NCI-H146 treated with DMSO at 0.1 percent for 48 hours (cell line): Measurements from ENCODE around the gene MIER2.
"Not testable (repeated sequence)": the region's sequence is repeated elsewhere in the genome, so short reads cannot be mapped to it uniquely, and the experiment has no call there.

ENCODE experiments used
- DNase-seq: peaks from one replicate; lab custom pipeline; 2025; ENCODE audit not compliant: unreplicated experiment; lab: John Stamatoyannopoulos, UW

Gene MIER2

DNA sequence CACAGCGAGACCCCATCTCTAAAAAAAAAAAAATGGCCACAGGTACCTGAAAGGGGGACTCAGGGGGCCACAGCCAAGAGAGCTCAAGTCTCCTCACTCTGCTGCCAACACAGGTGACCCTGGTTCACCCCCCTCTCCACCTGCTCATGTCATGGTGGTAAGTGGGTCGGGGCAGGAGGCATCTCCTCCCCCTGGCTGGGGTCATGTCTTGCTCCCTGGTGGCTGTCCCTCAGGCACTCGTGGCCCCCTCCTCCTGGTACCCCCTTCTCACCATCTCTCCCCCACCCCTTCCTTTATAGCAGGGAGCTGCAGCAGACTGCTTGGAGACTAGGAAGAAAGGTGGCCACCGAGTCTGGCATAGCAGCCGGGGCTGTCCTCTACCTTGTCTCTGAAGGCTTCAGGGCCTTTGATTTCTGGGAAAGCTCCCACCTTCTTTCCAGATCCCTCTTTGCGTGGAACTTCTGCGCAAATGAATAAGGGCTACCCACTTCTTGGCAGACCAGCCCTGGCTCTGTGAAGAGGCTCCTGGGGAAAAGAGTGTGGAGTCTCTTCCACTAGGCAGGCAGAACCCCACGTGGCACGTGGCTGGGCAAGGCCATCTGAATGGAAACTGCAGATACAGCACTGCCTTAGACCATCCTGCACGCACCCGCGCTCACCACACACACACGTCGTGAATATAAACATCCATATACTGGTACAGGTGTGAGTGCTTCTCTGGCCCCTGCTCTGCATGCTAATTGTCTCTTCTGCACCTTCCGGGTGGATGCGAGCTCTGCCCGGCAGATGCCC, 20.1 kb upstream of the MIER2 start:
- no peak for DNase-seq

DNA sequence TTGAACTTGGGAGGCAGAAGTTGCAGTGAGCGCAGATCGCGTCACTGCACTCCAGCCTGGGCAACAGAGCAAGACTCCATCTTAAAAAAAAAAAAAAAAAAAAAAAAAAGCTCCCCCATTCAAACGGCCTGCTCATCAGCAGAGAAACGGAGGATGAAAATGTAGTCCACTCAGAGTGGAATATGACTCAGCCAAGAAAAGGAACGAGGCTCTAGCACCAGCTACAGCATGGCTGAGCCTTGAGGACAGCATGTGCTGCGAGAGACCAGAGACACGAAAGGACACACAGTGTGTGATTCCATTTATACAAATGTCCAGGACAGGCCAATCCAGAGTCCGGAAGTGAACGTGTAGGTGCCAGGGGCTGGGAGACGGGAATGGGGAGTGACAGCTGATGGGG, 18.1 kb upstream of the MIER2 start:
- DNase-seq = no peak

DNA sequence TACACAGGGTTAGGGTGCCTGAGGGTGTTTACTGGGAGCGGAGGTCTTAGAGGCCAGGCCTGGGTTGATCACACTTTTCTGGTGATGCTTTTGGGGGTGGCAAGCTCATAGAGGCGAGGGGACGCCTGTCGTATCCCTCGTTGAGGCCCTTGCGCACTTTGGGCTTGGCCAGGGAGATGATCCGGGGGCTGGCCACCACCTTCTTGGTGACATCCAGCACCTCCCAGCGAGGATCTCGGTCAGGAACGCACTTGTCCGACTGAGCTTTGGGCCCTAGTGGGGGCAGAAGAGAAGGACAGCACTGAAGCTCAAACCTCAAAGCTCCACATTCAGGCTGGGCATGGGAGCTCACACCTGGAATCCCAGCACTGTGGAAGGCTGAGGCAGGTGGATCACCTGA, 17.6 kb upstream of the MIER2 start:
- DNase-seq = no peak

DNA sequence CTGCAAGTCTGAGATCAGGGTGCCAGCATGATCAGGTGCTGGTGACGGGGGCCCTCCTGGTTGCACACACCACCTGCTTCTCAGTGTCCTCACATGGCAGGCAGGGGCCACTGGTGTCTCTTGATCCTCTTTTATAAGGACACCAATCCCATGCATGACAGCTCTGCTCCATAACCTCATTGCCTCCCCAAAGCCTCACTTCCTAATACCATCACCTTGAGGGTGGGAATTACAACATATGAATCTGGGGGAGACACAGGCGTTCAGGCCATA, 15.0 kb upstream of the MIER2 start:
- DNase-seq = no peak

DNA sequence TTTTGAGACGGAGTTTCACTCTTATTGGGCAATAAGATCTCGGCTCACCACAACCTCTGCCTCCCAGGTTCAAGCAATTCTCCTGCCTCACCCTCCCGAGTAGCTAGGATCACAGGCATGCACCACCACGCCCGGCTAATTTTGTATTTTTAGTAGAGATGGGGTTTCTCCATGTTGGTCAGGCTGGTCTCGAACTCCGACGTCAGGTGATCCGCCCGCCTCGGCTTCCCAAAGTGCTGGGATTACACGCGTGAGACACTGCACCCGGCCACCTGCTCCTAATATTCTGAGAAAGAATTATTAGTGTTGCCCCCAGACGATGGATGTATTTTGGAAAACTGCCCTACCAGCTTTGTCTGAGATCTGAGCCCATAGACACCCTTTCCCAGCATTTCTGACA, 10.9 kb upstream of the MIER2 start:
- not testable (repeated sequence) for DNase-seq

DNA sequence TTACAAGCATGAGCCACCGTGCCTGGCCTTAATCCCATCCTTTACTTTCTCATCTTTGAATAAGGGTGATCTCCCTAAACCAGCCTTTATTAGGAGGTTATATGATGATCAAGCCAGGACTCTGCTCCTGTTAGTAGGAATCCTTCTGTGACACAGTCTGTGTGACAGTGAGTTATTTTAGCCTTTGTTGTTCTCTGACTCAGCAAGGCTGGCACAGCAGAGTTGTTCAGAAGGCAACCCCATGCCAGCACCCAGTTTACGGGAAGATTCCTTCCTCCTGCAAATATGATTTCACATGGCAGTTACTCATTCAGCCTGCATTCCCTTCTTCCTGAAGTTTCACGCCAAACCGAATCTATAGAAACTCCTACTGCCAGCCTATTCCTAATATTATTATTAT, 10.5 kb upstream of the MIER2 start:
- no peak for DNase-seq

DNA sequence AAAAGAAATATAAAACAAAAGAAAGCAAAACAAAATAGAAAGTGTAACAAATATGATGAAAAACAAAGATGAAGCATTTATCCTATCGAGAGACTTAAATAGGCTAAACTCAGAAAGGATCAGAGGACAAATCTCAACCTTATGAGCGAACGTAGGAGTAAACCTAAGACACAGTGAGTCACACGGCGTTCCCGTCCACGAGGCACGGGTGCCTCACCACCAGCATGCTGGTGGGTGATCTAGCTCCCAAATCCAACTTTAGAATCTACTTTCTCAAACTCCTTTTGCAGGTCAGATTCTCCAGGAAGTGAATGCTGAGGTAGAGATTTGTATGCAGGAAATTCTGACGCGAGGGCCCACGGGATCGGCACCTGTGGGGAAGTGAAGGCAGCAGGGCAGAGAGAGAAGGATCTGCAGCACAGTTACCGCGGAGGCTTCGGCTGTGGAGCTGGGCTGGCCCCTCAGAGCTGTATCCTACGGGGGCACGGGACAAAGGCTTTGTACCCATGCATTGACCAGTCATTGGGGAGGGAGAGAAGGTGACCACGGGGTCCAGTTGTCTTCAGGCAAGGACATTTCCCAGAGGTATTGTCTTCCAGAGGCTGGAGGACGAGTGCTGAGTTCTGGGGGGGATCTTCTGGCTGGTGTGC, 7.5 kb upstream of the MIER2 start:
- no peak for DNase-seq

DNA sequence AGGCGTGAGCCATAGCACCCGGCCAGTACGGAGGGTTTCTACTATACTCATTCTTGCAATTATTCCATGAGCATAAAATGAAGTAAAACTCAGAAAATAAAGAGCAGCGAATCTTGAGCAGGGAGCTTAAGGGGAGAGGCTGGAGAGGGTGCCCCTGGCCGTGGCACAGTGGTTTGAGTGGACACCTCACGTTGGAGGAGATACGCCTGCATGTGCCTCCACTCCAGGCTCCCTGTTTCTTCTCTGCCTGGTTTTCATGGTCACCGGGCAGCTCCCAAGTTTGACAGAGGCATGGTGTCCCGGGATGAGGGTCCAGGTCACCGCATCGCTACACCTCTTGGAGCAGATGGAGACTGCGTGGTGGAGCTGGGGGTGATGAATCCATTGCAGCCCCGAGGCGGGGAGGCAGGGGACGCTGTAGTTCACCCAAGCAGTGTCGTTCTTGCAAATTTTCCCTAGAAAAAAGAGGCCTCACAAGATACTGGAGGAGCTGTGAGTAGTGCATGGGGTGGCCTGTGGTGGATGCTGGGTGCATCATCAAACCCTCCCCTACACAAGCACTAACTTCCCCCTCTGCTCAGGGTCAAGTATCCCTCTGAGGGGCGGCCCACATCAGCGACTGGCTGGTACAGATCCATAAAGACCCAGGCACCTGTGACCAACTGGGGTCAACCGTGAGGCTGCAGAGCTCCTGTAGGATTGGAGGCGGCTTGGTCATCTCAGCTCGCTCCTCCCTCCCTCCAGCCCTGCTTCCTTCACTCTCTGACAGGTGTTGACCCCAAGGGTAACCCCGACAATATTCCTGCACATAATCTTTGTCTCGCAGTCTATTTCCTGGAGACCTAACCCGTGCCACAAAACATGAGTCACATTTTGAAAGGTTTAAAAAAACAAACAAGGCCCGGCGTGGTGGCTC, 3.6 kb upstream of the MIER2 start:
- DNase-seq = no peak

DNA sequence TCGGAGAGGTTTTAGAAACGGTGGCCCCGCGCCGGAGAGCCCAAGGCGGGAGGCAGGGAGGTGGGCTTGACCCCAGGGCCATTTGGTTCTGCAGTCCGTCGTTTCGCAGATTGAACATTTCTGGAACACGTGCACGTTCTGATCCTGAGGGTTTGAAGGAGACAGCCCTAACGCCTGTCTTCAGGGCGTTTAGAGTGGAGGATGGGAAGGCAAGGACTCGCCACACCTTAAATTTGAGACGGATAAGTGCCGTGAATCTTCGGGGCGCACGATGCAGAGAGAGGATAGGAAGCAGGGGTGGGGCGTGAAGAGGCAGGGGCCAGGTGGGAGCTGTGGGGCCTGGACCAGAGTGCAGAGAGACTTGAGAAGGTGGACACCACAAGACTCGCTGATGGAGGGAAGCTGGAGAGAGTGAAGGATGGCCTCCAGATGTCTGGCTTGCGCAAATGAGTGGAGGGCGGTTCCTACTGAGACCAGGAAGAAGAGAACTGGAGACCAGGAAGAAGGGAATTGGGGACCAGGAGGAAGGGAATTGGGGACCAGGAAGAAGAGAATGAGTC, 804 bp upstream of the MIER2 start:
- no peak for DNase-seq

DNA sequence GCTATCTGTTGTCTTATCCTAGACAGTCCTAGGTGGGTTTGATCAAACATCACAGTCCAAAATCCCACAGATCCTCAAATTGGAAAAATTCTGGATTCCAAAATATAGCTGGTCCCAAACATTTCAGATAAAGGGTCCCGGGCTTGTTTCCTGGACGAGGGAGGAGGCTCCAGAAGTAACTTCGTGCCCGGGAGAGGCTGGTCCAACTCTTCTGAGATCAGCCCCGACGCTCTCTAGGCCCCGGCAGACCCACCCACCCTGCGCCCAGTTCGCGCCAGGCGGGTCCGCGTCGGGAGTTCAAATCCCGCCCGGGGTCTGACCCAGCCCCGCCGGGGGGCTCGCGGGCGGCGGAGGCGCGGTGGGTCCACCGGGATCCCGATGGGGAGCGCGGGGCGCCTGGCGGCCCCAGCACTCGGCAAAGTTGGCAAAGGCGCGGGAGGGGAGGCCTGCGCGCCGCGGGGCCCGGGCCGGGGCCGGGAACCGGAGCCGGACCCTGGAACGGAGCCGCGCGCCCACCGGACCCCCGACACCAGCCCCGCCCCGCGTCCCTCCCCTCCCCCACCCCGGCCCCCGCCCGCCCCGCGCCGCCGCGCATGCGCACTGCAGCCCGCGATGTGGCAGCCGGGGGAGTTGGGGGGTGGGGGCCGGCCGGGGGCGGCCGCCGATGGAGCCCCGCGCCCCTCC, 513 bp downstream of the MIER2 start:
- no peak for DNase-seq

DNA sequence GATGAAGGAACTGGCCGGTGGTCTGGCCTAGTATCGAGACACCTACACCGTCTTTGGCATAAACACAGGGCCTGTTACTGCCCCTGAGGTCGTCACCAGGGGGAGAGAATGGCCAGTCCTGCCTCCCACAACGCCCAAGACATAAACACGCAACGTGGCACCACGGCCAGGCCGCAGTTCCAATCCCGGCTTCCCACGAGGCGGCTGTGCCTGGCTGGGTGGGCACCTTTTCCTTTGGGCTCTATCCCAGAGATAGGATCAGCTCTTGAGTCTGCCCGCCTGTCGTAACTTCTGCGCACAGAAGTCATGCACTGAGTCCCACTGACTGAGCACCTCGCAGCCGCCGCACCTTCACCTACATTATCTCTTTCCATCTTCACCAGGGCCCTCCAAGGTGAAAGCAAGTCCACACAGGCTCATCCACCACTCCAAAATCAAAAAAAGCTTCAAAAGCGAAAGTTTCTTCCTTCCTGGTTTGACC, 1.1 kb downstream of the MIER2 start:
- DNase-seq = no peak

DNA sequence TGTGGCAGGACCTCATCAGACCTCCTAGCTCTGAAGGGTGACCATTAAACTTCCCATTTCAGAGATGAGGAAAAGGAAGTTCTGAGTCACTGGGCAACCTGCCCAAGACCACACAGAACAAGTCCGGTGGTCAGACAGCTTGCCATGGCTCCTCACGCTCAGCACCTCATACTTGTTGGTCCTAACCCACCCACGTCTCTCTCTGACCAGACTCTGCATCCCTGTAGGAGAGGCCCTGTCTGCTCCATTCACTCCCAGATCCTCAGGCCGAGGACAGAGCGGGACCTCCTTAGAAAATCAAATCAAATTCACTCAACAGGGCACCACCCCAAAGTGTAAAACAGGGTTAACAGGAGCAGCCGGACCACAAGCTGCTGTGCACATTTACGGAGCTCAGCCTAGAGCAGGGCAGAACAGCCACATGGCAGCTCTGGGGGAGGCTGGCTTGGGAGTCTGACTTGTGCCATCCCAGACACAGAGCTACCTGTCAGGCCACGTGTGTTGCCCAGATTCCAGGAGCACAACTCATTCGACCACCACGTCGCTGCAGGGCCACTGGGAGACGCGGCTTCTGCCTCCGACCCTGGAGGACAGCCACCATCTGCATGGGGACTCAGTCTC, 1.7 kb downstream of the MIER2 start:
- no peak for DNase-seq

DNA sequence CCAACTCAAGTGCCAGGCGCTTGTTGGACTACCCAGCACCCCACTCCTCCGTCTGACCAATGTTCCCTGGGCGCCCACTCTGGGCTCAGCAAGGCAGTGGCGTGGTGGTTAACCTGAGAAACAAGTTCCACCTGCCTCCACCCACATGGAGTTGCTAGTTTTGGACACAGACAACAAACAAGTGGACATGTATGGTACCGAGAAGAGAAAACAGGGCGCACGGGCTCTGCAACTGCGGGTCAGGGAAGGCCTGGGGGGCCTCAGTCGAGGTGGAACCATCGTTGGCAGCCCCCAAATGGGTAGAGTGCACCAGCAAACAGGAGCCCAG, 2.5 kb downstream of the MIER2 start:
- DNase-seq = no peak

DNA sequence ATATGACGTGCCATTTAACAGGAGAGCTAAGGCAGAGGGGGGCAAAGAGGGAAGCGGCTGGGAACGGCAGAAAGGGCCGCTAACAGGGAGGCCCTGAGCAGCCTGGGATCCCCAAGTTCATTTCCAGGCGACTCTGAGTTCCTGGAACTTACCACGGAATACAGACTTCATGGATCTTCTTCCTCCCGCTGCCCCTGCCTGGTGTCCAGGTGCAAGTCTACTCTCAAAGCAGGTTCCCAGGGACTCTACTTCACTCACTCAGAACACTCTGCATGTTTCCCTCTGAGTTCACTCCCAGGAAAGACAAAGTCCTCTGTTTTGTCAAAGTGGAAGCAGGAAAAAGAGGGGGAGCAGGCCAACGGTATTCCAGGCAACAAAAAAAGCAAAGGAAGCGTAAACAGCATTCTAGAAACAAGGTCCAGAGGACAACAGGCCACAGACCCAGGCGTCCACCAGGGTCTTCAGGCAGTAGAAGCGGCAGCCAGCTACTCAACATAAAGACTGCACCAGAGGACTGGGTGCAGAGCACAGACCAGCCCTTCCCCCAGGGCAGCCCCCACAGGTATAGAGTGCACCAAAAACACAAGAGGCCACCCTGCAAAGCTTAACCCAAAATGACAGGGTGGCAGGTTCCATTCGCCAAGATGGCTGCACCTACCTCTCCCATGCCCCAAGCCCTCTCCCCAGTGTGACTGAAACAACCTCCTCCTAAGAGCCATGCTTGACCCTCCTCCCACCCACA, 3.0 kb downstream of the MIER2 start:
- DNase-seq = no peak

DNA sequence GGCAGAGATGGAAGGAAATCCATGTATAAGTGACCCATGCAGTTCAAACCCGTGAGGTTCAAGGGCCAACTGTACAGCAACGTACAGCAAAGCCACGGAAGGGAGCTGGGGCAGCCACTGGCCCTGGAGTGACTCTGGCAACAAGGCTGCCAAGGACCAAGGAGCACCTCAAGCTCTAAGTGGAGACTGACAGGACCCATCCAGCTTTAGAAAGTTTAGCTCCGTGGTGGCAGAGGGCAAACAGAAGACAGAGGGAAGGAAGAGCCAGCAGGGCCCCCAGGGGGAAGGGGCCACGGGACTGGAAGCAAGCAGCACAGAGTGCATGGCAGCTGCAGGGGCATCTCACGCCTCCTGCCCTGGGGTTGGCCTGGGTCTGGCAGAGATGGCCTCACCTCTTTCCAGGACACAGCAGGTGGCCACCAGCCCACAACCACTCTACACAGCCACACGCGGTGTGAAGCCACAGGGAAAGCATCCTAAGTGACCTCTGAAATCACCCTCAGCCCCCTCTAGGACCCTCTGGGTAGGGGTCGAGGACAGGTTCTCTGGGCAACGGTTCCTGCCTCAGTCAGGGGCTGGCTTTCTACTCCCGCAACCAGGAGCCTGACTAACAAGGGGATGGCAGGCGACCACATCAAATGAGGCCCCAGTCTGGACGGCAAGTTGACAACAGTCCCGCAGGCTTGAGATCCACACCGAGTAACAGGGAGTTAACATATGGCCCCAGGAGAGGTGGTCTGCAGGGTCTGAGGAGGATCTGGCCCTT, 3.8 kb downstream of the MIER2 start:
- no peak for DNase-seq

DNA sequence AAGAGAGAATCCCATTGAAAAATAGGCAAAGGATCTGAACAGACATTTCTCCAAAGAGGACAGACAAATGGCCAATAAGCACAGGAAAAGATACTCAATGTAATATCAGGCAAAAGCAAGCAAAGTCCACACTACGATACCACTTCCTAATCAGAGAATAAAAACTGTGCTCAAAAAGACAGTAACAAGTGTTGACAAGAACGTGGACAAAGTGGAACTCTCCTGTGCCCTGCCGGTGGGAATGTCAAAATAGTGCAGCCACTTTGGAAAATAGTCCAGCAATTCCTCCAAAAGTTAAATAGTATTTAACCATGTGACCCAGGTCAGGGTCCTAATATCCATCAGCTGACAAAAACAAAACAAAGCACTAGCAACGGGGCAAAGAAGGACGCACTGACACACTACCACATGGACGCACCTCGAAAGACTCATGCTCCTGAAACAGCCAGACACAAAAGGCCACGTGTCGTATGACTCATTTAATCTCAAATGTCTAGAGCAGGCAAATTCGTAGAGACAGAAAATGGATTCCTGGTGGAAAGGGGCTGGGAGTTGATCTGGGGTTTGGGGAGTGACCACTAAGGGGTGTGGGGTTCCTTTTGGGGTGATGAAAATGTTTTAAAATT, 5.2 kb downstream of the MIER2 start:
- no peak for DNase-seq

DNA sequence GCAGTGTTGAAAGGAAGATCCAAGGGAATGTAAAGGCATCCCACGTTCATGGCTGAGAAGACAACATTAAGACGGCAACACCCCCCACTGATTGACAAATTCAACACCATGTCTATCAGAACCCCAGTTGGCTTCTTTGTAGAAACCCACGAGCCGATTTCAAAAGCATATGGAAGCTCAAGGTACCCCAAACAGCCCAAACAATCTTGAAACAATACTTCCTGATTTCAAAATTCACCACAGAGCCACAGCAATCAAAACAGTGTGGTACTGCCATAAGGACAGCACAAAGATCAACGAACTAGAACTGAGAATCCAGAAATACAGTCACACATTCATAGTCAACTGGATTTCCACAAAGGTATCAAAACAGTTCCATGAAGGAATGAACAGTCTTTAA, 6.2 kb downstream of the MIER2 start:
- no peak for DNase-seq

DNA sequence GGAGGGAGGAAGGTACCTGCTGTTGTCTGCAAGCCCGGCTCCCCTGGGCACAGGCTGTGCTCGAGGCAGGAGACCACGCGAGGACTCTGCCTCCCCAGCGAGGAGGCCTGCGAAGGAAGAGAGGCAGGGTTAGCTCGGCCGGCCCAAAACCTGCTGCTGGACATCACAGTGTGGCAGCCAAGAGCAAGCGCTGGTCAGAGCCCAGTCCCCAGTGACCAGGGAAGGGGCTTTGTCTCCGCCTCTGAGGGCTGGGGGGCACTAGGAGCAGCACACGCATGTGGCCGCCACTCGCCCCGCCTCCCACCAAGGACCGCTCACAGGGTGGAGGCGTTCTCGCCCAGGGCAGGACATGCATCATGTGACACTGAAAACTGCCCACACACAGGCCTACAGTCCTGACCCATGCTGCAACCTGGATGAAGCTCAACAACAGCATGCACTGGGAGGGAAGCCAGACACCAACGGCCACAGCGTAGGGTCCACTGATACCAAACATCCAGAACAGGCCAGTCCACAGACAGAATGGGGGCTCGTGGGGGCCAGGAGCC, 8.5 kb downstream of the MIER2 start:
- DNase-seq = no peak
